OCI-LY3 (cell line): ENCODE data around the gene ATP9A.

ENCODE experiments used
- H2AFZ ChIP-seq: fragments of 200-600, 300-600 bp; shearing (Covaris generic); 2 replicates; pipeline ENCODE4 v1.6.0; 2014; ENCODE audit warnings: antibody characterized with exemption, low read depth, low read length
- H3K27ac ChIP-seq: fragments of 200-600, 300-600 bp; sonication (generic); 2 replicates; pipeline ENCODE4 v1.5.1; 2014; ENCODE audit warnings: mild to moderate bottlenecking, low read length, moderate library complexity, mixed read lengths
- H3K27me3 ChIP-seq: fragments of 200-600, 300-600 bp; sonication (generic); 2 replicates; pipeline ENCODE4 v1.6.1; 2014; ENCODE audit warnings: low read depth, low read length, mixed read lengths
- H3K36me3 ChIP-seq: fragments of 200-600, 300-600 bp; sonication (generic); replicated peaks from 2 replicates; pipeline ENCODE3; 2014; ENCODE audit warnings: low read depth, low read length, mixed read lengths
- H3K4me1 ChIP-seq: fragments of 300-600, 200-600 bp; sonication (generic); 2 replicates; pipeline ENCODE4 v1.6.1; 2014; ENCODE audit warnings: low read length, mixed read lengths
- H3K4me2 ChIP-seq: fragments of 200-600, 300-600 bp; sonication (generic); 2 replicates; pipeline ENCODE4 v1.6.1; 2014; ENCODE audit warnings: low read length, mixed read lengths
- H3K4me3 ChIP-seq: fragments of 300-600, 200-600 bp; sonication (generic); 2 replicates; pipeline ENCODE4 v1.5.1; 2014; ENCODE audit warnings: antibody characterized with exemption, mild to moderate bottlenecking, low read length, moderate library complexity
- H3K79me2 ChIP-seq: fragments of 300-600, 200-600 bp; shearing (Covaris generic); 2 replicates; pipeline ENCODE4 v1.6.1; 2014; ENCODE audit warnings: mild to moderate bottlenecking, low read length, mixed read lengths
- H3K9ac ChIP-seq: fragments of 300-600, 200-600 bp; shearing (Covaris generic); 2 replicates; pipeline ENCODE4 v1.6.0; 2014; ENCODE audit warnings: mild to moderate bottlenecking, low read length, moderate library complexity
- H3K9me3 ChIP-seq: fragments of 200-600, 300-600 bp; shearing (Covaris generic); 2 replicates; pipeline ENCODE4 v1.6.1; 2014; ENCODE audit warnings: low read length, mixed read lengths; ENCODE audit not compliant: insufficient read depth
- H4K20me1 ChIP-seq: fragments of 200-600, 300-600 bp; sonication (generic); 2 replicates; pipeline ENCODE4 v1.6.1; 2016; ENCODE audit warnings: low read length, mixed read lengths; ENCODE audit not compliant: insufficient read depth
- EZH2phosphoT487 ChIP-seq: fragments of 200-600 bp; shearing (Covaris generic); IDR thresholded peaks from 2 replicates; pipeline ENCODE4 v1.6.1; 2018; ENCODE audit warnings: antibody characterized with exemption, mixed run types, low read depth
- TF ChIP-seq, protein P1 (sequence below): fragments of 200-600, 300-600 bp; sonication (generic); IDR thresholded peaks from 2 replicates; pipeline ENCODE4 v1.5.1; 2014; ENCODE audit warnings: antibody characterized with exemption, low read length, low read depth

ATP9A gene

GRCh38 chr20:51593584-51593983, 174.6 kb downstream of the ATP9A start:
- H3K9me3 ChIP-seq = no peaks in the 10 kb centered on the region
- no peaks in the 10 kb centered on the region for H3K36me3 ChIP-seq
- H3K4me1 ChIP-seq = peaks cover 46% of the 10 kb centered on the region
- H3K27ac ChIP-seq = no peak overlapping the region
- H2AFZ ChIP-seq = no peak overlapping the region
- H3K79me2 ChIP-seq = no peaks in the 10 kb centered on the region
- no peaks in the 10 kb centered on the region for H4K20me1 ChIP-seq
- no peak overlapping the region for H3K4me3 ChIP-seq
- H3K9ac ChIP-seq = no peak overlapping the region
- TF ChIP-seq, protein P1, sequence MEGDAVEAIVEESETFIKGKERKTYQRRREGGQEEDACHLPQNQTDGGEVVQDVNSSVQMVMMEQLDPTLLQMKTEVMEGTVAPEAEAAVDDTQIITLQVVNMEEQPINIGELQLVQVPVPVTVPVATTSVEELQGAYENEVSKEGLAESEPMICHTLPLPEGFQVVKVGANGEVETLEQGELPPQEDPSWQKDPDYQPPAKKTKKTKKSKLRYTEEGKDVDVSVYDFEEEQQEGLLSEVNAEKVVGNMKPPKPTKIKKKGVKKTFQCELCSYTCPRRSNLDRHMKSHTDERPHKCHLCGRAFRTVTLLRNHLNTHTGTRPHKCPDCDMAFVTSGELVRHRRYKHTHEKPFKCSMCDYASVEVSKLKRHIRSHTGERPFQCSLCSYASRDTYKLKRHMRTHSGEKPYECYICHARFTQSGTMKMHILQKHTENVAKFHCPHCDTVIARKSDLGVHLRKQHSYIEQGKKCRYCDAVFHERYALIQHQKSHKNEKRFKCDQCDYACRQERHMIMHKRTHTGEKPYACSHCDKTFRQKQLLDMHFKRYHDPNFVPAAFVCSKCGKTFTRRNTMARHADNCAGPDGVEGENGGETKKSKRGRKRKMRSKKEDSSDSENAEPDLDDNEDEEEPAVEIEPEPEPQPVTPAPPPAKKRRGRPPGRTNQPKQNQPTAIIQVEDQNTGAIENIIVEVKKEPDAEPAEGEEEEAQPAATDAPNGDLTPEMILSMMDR = no peak
- TF ChIP-seq EZH2phosphoT487 = no peak
- peaks cover 3% of the 10 kb centered on the region; the same call in 1 of the 2 replicates for H3K27me3 ChIP-seq
- H3K4me2 ChIP-seq = no peak overlapping the region

- H3K4me1 ChIP-seq = peaks cover 36% of the 10 kb centered on the region
- H3K4me2 ChIP-seq = no peak overlapping the region
- TF ChIP-seq, protein P1 = no peak
- no peak for TF ChIP-seq EZH2phosphoT487
- no peaks in the 10 kb centered on the region for H3K9me3 ChIP-seq
- H3K27ac ChIP-seq = no peak overlapping the region
- no peaks in the 10 kb centered on the region for H4K20me1 ChIP-seq
- H3K79me2 ChIP-seq = no peaks in the 10 kb centered on the region
- no peak overlapping the region for H3K4me3 ChIP-seq
- H3K36me3 ChIP-seq = no peaks in the 10 kb centered on the region
- H3K27me3 ChIP-seq = no peaks in the 10 kb centered on the region
- no peak overlapping the region for H2AFZ ChIP-seq
- no peak overlapping the region for H3K9ac ChIP-seq
Measured at GRCh38 chr20:51592564-51592963, 175.6 kb downstream of the ATP9A start.

- no peak overlapping the region for H3K4me3 ChIP-seq
- no peaks in the 10 kb centered on the region for H4K20me1 ChIP-seq
- no peak overlapping the region for H3K27ac ChIP-seq
- H3K79me2 ChIP-seq = no peaks in the 10 kb centered on the region
- peaks cover 29% of the 10 kb centered on the region for H3K4me1 ChIP-seq
- H3K27me3 ChIP-seq = no peaks in the 10 kb centered on the region
- no peak overlapping the region for H3K4me2 ChIP-seq
- no peak overlapping the region for H3K9ac ChIP-seq
- no peak overlapping the region for H2AFZ ChIP-seq
- TF ChIP-seq EZH2phosphoT487 = no peak
- TF ChIP-seq, protein P1 = no peak
- no peaks in the 10 kb centered on the region for H3K36me3 ChIP-seq
- H3K9me3 ChIP-seq = no peaks in the 10 kb centered on the region
Measured at GRCh38 chr20:51591871-51592270, 176.3 kb downstream of the ATP9A start.

DNA sequence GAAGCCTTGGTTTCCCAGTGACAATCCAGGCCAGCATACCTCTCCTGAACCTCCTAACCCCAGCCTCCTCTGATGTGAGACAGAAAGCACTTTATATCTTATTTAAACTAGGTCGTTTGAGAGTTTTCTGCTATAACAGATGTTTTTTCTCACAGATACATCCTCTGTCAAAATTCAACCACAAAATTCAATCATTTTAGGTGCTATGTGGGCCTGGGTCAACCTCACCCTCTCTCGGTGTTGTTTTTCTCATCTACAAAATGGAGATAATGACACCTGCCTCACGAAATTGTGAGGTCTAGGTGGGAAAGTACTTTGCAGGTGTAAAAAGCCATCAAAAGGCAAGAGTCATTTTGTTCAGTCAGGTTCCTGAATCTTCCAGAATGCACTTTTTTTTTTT, 179.4 kb downstream of the ATP9A start:
- Histone ChIP-seq H3K27me3 (no peaks in the 10 kb centered on the region), H4K20me1 (no peaks in the 10 kb centered on the region), H3K79me2 (no peaks in the 10 kb centered on the region), H3K27ac (no peak overlapping the region), H3K4me1 (no peaks in the 10 kb centered on the region), H3K9ac (no peak overlapping the region), H3K4me3 (no peak overlapping the region), H2AFZ (no peak overlapping the region), H3K9me3 (no peaks in the 10 kb centered on the region), H3K36me3 (no peaks in the 10 kb centered on the region), H3K4me2 (no peak overlapping the region)
- TF ChIP-seq, protein P1 = no peak
- TF ChIP-seq EZH2phosphoT487 = no peak
